Smooth muscle cell (in vitro differentiated cells): ENCODE measurements around the gene TAGAP. TPM values are rescaled to one million over a fixed set of nuclear protein-coding genes. Genes with fewer than 3 reads are reported as not detected.
A peak's percentile ranks its signal among the peaks of the same experiment; 100 is the strongest.

Experiments
- DNase-seq: peaks from one replicate; lab custom pipeline; 2025; ENCODE audit not compliant: unreplicated experiment; lab: John Stamatoyannopoulos, UW
- H2AFZ ChIP-seq: fragments of 200-600 bp; sonication (generic); 2 replicates; pipeline ENCODE4 v1.6.0; 2016; ENCODE audit warnings: antibody characterized with exemption, low read depth, mild to moderate bottlenecking
- H3F3A ChIP-seq: fragments of 200-600 bp; sonication (generic); 2 replicates; pipeline ENCODE4 v1.6.0; 2017; ENCODE audit warnings: antibody characterized with exemption, low read depth
- H3K27ac ChIP-seq: fragments of 200-600 bp; sonication (generic); 2 replicates; pipeline ENCODE4 v1.5.1; 2016; ENCODE audit warnings: low read depth, mild to moderate bottlenecking
- H3K27me3 ChIP-seq: fragments of 200-600 bp; sonication (generic); 2 replicates; pipeline ENCODE4 v1.6.1; 2016; ENCODE audit warnings: low read depth, mild to moderate bottlenecking
- H3K36me3 ChIP-seq: fragments of 200-600 bp; sonication (generic); 2 replicates; pipeline ENCODE4 v1.5.1; 2016; ENCODE audit warnings: low read depth
- H3K4me1 ChIP-seq: fragments of 200-600 bp; sonication (generic); 2 replicates; pipeline ENCODE4 v1.5.1; 2016; ENCODE audit warnings: low read depth
- H3K4me2 ChIP-seq: fragments of 200-600 bp; sonication (generic); 2 replicates; pipeline ENCODE4 v1.6.0; 2016; ENCODE audit warnings: mild to moderate bottlenecking
- H3K4me3 ChIP-seq: fragments of 200-600 bp; sonication (generic); 2 replicates; pipeline ENCODE4 v1.5.1; 2016; ENCODE audit warnings: mild to moderate bottlenecking
- H3K79me2 ChIP-seq: fragments of 200-600 bp; sonication (generic); 2 replicates; pipeline ENCODE4 v1.6.0; 2016; ENCODE audit warnings: low read depth, mild to moderate bottlenecking
- H3K9ac ChIP-seq: fragments of 200-600 bp; sonication (generic); 2 replicates; pipeline ENCODE4 v1.6.0; 2016; ENCODE audit warnings: low read depth
- H3K9me3 ChIP-seq: fragments of 200-600 bp; sonication (generic); replicated peaks from 2 replicates; pipeline ENCODE4 v1.5.1; 2016; ENCODE audit warnings: low read depth
- H4K20me1 ChIP-seq: fragments of 200-600 bp; sonication (generic); 2 replicates; pipeline ENCODE4 v1.6.0; 2016; ENCODE audit warnings: low read depth
- WGBS: methylation state at CpG from one replicate; pipeline ENCODE4 v1.1.7; 2016; ENCODE audit warnings: low lambda C conversion rate; 5-methylcytosine and 5-hydroxymethylcytosine counted together
- polyA plus RNA-seq: library from polyadenylated mRNA; unstranded; fragments of >200 nt; fragmentation: Nextera tagmentation; extraction: Ambion mirVana; gene quantifications from 2 replicates; pipeline ENCODE4 v1.2.1, GENCODE V29; 2016
- total RNA-seq: library from RNA; depleted of rRNA; stranded (reverse); fragments of >200 nt; gene quantifications from 2 replicates; pipeline ENCODE4 v1.2.3, GENCODE V29; 2014
- TF ChIP-seq, protein P1 (sequence below): fragments of 200-600 bp; sonication (generic); IDR thresholded peaks from 2 replicates; pipeline ENCODE4 v1.5.1; 2017; ENCODE audit warnings: borderline replicate concordance, mild to moderate bottlenecking, antibody characterized with exemption; ENCODE audit not compliant: insufficient read depth, poor library complexity, severe bottlenecking

Gene TAGAP
- total and polyA plus RNA-seq, 2 experiments from 2014 or later = not detected

- 65% methylated on average over 6 of the region's 6 CpGs for WGBS
- Histone ChIP-seq H3F3A (no peaks in the 10 kb centered on the region), H3K9me3 (no peaks in the 10 kb centered on the region), H4K20me1 (no peaks in the 10 kb centered on the region), H3K4me2 (no peak overlapping the region), H3K36me3 (no peaks in the 10 kb centered on the region), H2AFZ (no peak overlapping the region), H3K4me3 (no peak overlapping the region), H3K27me3 (no peaks in the 10 kb centered on the region), H3K9ac (no peak overlapping the region), H3K79me2 (no peaks in the 10 kb centered on the region), H3K27ac (no peak overlapping the region), H3K4me1 (peaks cover 3% of the 10 kb centered on the region)
- no peak for DNase-seq
- TF ChIP-seq, protein P1, sequence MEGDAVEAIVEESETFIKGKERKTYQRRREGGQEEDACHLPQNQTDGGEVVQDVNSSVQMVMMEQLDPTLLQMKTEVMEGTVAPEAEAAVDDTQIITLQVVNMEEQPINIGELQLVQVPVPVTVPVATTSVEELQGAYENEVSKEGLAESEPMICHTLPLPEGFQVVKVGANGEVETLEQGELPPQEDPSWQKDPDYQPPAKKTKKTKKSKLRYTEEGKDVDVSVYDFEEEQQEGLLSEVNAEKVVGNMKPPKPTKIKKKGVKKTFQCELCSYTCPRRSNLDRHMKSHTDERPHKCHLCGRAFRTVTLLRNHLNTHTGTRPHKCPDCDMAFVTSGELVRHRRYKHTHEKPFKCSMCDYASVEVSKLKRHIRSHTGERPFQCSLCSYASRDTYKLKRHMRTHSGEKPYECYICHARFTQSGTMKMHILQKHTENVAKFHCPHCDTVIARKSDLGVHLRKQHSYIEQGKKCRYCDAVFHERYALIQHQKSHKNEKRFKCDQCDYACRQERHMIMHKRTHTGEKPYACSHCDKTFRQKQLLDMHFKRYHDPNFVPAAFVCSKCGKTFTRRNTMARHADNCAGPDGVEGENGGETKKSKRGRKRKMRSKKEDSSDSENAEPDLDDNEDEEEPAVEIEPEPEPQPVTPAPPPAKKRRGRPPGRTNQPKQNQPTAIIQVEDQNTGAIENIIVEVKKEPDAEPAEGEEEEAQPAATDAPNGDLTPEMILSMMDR = no peak
Measured at GRCh38 chr6:159043251-159043650, 1.5 kb downstream of the TAGAP start.

- no peak for DNase-seq
- H4K20me1 ChIP-seq = no peaks in the 10 kb centered on the region
- no peaks in the 10 kb centered on the region for H3K79me2 ChIP-seq
- 24% methylated on average over 5 of the region's 5 CpGs for WGBS
- H3F3A ChIP-seq = no peaks in the 10 kb centered on the region
- no peaks in the 10 kb centered on the region for H3K36me3 ChIP-seq
- no peaks in the 10 kb centered on the region for H3K9me3 ChIP-seq
- H2AFZ ChIP-seq = no peak overlapping the region
- TF ChIP-seq, protein P1 = no peak
- H3K9ac ChIP-seq = no peak overlapping the region
- H3K27ac ChIP-seq = no peak overlapping the region
- H3K4me1 ChIP-seq = peaks cover 3% of the 10 kb centered on the region
- H3K27me3 ChIP-seq = no peaks in the 10 kb centered on the region
- H3K4me2 ChIP-seq = no peak overlapping the region
- H3K4me3 ChIP-seq = no peak overlapping the region
Measured at GRCh38 chr6:159042826-159043181, 2.0 kb downstream of the TAGAP start.

DNA sequence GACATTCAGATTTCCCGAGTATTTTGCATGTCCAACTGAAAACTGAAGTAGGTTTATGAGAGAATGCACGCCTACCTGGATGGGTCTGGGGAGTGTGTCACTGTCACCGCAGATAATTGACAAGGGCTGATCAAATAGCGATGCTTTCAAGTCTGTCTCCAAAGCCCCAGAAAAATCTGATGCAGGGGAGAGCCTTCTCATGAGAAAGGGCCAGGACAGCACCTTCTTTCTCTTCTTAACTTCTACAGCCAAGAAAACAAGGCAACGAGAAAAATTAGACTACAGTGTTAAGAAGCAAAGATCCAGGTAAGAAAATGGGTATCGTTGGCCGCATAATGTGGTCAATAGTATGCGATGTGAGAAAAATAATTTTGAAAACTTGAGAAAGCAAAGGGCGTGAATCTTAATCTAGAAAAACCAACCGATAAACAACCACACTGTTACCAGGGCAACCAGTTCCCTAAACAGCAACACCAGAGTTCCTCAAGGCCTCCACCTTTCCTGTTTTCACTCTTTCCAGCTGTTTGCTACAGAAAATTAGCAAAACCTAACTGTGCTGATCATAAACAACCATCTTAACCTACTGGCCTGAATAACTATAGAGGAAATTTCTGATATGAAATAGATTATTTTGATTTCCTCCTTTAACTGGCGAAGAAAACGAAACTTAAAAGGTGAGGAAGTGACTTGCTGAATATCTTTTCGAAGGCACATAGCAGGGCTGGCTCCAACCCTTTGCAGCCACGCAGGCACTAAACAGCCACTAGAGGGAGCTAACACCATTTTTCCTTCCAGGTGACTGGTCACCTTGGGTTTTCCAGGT lies 2.6 kb downstream of the TAGAP start:
- WGBS = 66% methylated on average over 14 of the region's 14 CpGs
- no peak overlapping the region for H3K4me2 ChIP-seq
- no peak for DNase-seq

More for the DNA sequence above, 2.6 kb downstream of the TAGAP start:
- no peak overlapping the region for H3K9ac ChIP-seq
- H3K4me3 ChIP-seq = peak overlapping the region; percentile 30
- peaks cover 3% of the 10 kb centered on the region for H3K4me1 ChIP-seq
- no peaks in the 10 kb centered on the region for H3K9me3 ChIP-seq
- H4K20me1 ChIP-seq = no peaks in the 10 kb centered on the region
- no peak overlapping the region for H3K27ac ChIP-seq
- TF ChIP-seq, protein P1 = peak; percentile 95
- no peak overlapping the region for H2AFZ ChIP-seq
- no peaks in the 10 kb centered on the region for H3K27me3 ChIP-seq
- no peaks in the 10 kb centered on the region for H3K36me3 ChIP-seq
- no peaks in the 10 kb centered on the region for H3K79me2 ChIP-seq
- no peaks in the 10 kb centered on the region for H3F3A ChIP-seq
